C4-2B (cell line): Measurements from ENCODE around the gene CKS1B.

ENCODE experiments used
- CTCF ChIP-seq: fragments of 450-650 bp; conservative IDR thresholded peaks from 2 replicates; pipeline ENCODE4 v1.5.1; 2017; ENCODE audit warnings: mild to moderate bottlenecking
- ZFX ChIP-seq: fragments of 450-650 bp; IDR thresholded peaks from 2 replicates; pipeline ENCODE4 v1.6.1; 2017

- no peak for TF ChIP-seq CTCF
- TF ChIP-seq ZFX, result no peak
These were observed 49.8 kb downstream of the CKS1B start for GRCh38 chr1:155024315-155024714.
